Gastrocnemius medialis (tissue), 4 donors: ENCODE results near the gene HNRNPF.
"Not testable (repeated sequence)": the region's sequence is repeated elsewhere in the genome, so short reads cannot be mapped to it uniquely, and the experiment has no call there.

Source experiments
- POLR2A ChIP-seq, 2 donors: fragments of 450-650 bp; IDR thresholded peaks; one replicate each; pipeline ENCODE4 v1.6.1; 2017; ENCODE audit warnings: antibody characterized with exemption in 2 of 2, mild to moderate bottlenecking in 2 of 2, moderate library complexity in 2 of 2
- TF ChIP-seq, protein P1 (sequence below), 5 experiments: fragments of 450-650 bp in 3 of 5; fragments of 200-600 bp in 2 of 5; sonication (generic) in 2 of 5; IDR thresholded peaks in 4 of 5; conservative IDR thresholded peaks in 1 of 5; 1 replicate in 4 of 5; 2 replicates in 1 of 5; pipeline ENCODE4 v1.5.1; 2016 to 2019; ENCODE audit warnings: antibody characterized with exemption in 5 of 5, mild to moderate bottlenecking in 3 of 5, moderate library complexity in 3 of 5

- TF ChIP-seq, protein P1, sequence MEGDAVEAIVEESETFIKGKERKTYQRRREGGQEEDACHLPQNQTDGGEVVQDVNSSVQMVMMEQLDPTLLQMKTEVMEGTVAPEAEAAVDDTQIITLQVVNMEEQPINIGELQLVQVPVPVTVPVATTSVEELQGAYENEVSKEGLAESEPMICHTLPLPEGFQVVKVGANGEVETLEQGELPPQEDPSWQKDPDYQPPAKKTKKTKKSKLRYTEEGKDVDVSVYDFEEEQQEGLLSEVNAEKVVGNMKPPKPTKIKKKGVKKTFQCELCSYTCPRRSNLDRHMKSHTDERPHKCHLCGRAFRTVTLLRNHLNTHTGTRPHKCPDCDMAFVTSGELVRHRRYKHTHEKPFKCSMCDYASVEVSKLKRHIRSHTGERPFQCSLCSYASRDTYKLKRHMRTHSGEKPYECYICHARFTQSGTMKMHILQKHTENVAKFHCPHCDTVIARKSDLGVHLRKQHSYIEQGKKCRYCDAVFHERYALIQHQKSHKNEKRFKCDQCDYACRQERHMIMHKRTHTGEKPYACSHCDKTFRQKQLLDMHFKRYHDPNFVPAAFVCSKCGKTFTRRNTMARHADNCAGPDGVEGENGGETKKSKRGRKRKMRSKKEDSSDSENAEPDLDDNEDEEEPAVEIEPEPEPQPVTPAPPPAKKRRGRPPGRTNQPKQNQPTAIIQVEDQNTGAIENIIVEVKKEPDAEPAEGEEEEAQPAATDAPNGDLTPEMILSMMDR (IDR thresholded peaks at IDR 0.05 in 4 of 5, conservative IDR thresholded peaks at IDR 0.05 in 1 of 5), result not testable (repeated sequence)
- not testable (repeated sequence) for TF ChIP-seq POLR2A (IDR thresholded peaks at IDR 0.05)
Observed at GRCh38 chr10:43446219-43447017, 37.4 kb upstream of the HNRNPF start.
